CD4-positive, alpha-beta memory T cell (primary cell): Measurements from ENCODE around the gene KCNC4. TPM values are rescaled to one million over a fixed set of nuclear protein-coding genes. Genes with fewer than 3 reads are reported as not detected.
A peak's percentile ranks its signal among the peaks of the same experiment; 100 is the strongest.

Source experiments
- CTCF ChIA-PET: fragments of 350-600 bp; sonication (Branson Sonifier 250); formaldehyde crosslinking; loops from one replicate; lab custom pipeline; 2021; ENCODE audit warnings: inconsistent platforms; ENCODE audit not compliant: partially characterized antibody; lab: Charles Lee
- POLR2A ChIA-PET: fragments of 350-600 bp; sonication (Branson Sonifier 250); formaldehyde crosslinking; loops from one replicate; lab custom pipeline; 2021; ENCODE audit not compliant: partially characterized antibody; lab: Charles Lee
- DNase-seq, 5 donors: peaks; one replicate each; pipeline versions ENCODE4 v3.0.0 to v3.0.0-alpha.2; 2020 to 2022; ENCODE audit warnings: mixed read lengths in 1 of 5
- H3K27ac ChIP-seq: one replicate; pipeline ENCODE4 v1.7.0; 2013; ENCODE audit warnings: low read depth, low read length
- H3K27me3 ChIP-seq: 2 replicates; pipeline ENCODE4 v1.7.0; 2013; ENCODE audit warnings: mild to moderate bottlenecking, low read length, moderate library complexity; ENCODE audit not compliant: insufficient read depth
- H3K36me3 ChIP-seq: 2 replicates; pipeline ENCODE4 v1.7.0; 2013; ENCODE audit warnings: mild to moderate bottlenecking, low read length, moderate library complexity; ENCODE audit not compliant: insufficient read depth
- H3K4me1 ChIP-seq: 2 replicates; pipeline ENCODE4 v1.7.0; 2013; ENCODE audit warnings: mild to moderate bottlenecking, low read length, moderate library complexity; ENCODE audit not compliant: insufficient read depth
- H3K4me3 ChIP-seq, 2 donors: one replicate each; pipeline ENCODE4 v1.7.0; 2013; ENCODE audit warnings: low read length in 2 of 2, mild to moderate bottlenecking in 1 of 2
- H3K9me3 ChIP-seq, 2 donors: one replicate each; pipeline ENCODE4 v1.7.0; 2013; ENCODE audit warnings: low read length in 2 of 2, control low read depth in 1 of 2; ENCODE audit not compliant: control insufficient read depth in 1 of 2
- H3K27ac Mint-ChIP-seq, 7 donors: one replicate each; pipeline ENCODE4 v1.8.0; 2020 to 2021; ENCODE audit warnings: mixed read lengths in 7 of 7, mild to moderate bottlenecking in 6 of 7, inconsistent platforms in 3 of 7, moderate library complexity in 3 of 7
- H3K27me3 Mint-ChIP-seq, 2 donors: one replicate each; pipeline ENCODE4 v1.8.0; 2020 to 2021; ENCODE audit warnings: mixed read lengths in 2 of 2
- H3K36me3 Mint-ChIP-seq, 2 donors: one replicate each; pipeline ENCODE4 v1.8.0; 2020 to 2021; ENCODE audit warnings: mixed read lengths in 2 of 2, inconsistent platforms in 1 of 2, mild to moderate bottlenecking in 1 of 2
- H3K4me1 Mint-ChIP-seq, 4 donors: one replicate each; pipeline ENCODE4 v1.8.0; 2020 to 2021; ENCODE audit warnings: mixed read lengths in 4 of 4, mild to moderate bottlenecking in 1 of 4
- H3K4me3 Mint-ChIP-seq, 8 donors: one replicate each; pipeline ENCODE4 v1.8.0; 2020 to 2021; ENCODE audit warnings: mixed read lengths in 8 of 8, mild to moderate bottlenecking in 7 of 8, moderate library complexity in 6 of 8, inconsistent platforms in 3 of 8
- H3K9me3 Mint-ChIP-seq, 8 donors: one replicate each; pipeline ENCODE4 v1.8.0; 2020 to 2021; ENCODE audit warnings: mixed read lengths in 8 of 8, mild to moderate bottlenecking in 5 of 8, inconsistent platforms in 3 of 8, moderate library complexity in 1 of 8
- intact Hi-C: fragments of 100-400 bp; cut with micrococcal nuclease; formaldehyde crosslinking; loops from one replicate; pipeline ENCODE4 v1.15.1; 2023
- polyA plus RNA-seq, 2 donors: library from polyadenylated mRNA; unstranded; fragments of 300-500 nt; fragmentation: Illumina TruSeq; gene quantifications; one replicate each; pipeline ENCODE4 v1.2.3, GENCODE V29; 2021
- total RNA-seq, 2 experiments: library from RNA; stranded (reverse); gene quantifications; one replicate each; pipeline ENCODE4 v1.2.3, GENCODE V29; 2021

The KCNC4 gene
- total and polyA plus RNA-seq, 4 experiments from 2014 or later: 2.3 to 13.4 (median 7.5) TPM

- POLR2A ChIA-PET: no interaction called here
- peaks cover 0 to 4% of the 10 kb centered on the region in 2 donors for H3K36me3 Mint-ChIP-seq
- H3K27ac ChIP-seq: no peak overlapping the region
- H3K36me3 ChIP-seq: no peaks in the 10 kb centered on the region
- intact Hi-C loops: no loop called here
- no peak for DNase-seq
- H3K9me3 ChIP-seq: no peaks in the 10 kb centered on the region
- CTCF ChIA-PET: no interaction called here
- no peaks in the 10 kb centered on the region for H3K27me3 ChIP-seq
- H3K27me3 Mint-ChIP-seq: peaks cover 0 to 2% of the 10 kb centered on the region in 2 donors
- peaks cover 0 to 7% (median 2%) of the 10 kb centered on the region in 4 donors for H3K4me1 Mint-ChIP-seq
- H3K9me3 Mint-ChIP-seq: no peaks in the 10 kb centered on the region
- H3K27ac Mint-ChIP-seq: no peak overlapping the region
- H3K4me3 ChIP-seq: no peak overlapping the region
- H3K4me3 Mint-ChIP-seq: no peak overlapping the region
- H3K4me1 ChIP-seq: no peaks in the 10 kb centered on the region
These were observed 40.6 kb downstream of the KCNC4 start for GRCh38 chr1:110250749-110251148.

GRCh38 chr1:110253213-110253612 is 43.1 kb downstream of the KCNC4 start:
- H3K4me3 ChIP-seq: no peak overlapping the region
- Mint-ChIP-seq H3K4me3 (no peak overlapping the region), H3K27ac (no peak overlapping the region), H3K9me3 (no peaks in the 10 kb centered on the region), H3K36me3 (peaks cover 0 to 4% of the 10 kb centered on the region in 2 donors), H3K4me1 (peaks cover 0 to 7% (median 2%) of the 10 kb centered on the region in 4 donors), H3K27me3 (peaks cover 0 to 2% of the 10 kb centered on the region in 2 donors)
- no peaks in the 10 kb centered on the region for H3K4me1 ChIP-seq
- intact Hi-C loops: no loop called here
- H3K9me3 ChIP-seq: no peaks in the 10 kb centered on the region
- H3K27me3 ChIP-seq: no peaks in the 10 kb centered on the region
- H3K27ac ChIP-seq: no peak overlapping the region
- CTCF ChIA-PET: no interaction called here
- DNase-seq: no peak
- POLR2A ChIA-PET: no interaction called here
- no peaks in the 10 kb centered on the region for H3K36me3 ChIP-seq

GRCh38 chr1:110254604-110255391 is 44.7 kb downstream of the KCNC4 start:
- intact Hi-C loops: no loop called here
- no peak overlapping the region for H3K27ac Mint-ChIP-seq
- H3K36me3 Mint-ChIP-seq: peaks cover 0 to 4% of the 10 kb centered on the region in 2 donors
- Histone ChIP-seq H3K9me3 (no peaks in the 10 kb centered on the region), H3K4me3 (no peak overlapping the region), H3K36me3 (no peaks in the 10 kb centered on the region), H3K4me1 (no peaks in the 10 kb centered on the region), H3K27ac (no peak overlapping the region), H3K27me3 (no peaks in the 10 kb centered on the region)
- DNase-seq: no peak
- ChIA-PET CTCF (interaction anchor here (1.3 kb wide), 1 partner anchor 10 kb away, joined by 3 read pairs; no protein-coding TSS in a partner anchor), POLR2A (no interaction called here)
- H3K9me3 Mint-ChIP-seq: no peaks in the 10 kb centered on the region
- H3K27me3 Mint-ChIP-seq: peaks cover 2 to 4% of the 10 kb centered on the region in 2 donors
- peaks cover 0 to 7% (median 2%) of the 10 kb centered on the region in 4 donors for H3K4me1 Mint-ChIP-seq
- H3K4me3 Mint-ChIP-seq: no peak overlapping the region

- Mint-ChIP-seq H3K36me3 (no peaks in the 10 kb centered on the region), H3K27ac (no peak overlapping the region), H3K4me3 (no peak overlapping the region), H3K4me1 (peaks cover 0 to 7% (median 2%) of the 10 kb centered on the region in 4 donors), H3K27me3 (peaks cover 3 to 4% of the 10 kb centered on the region in 2 donors), H3K9me3 (no peaks in the 10 kb centered on the region)
- POLR2A ChIA-PET: no interaction called here
- H3K27me3 ChIP-seq: no peaks in the 10 kb centered on the region
- CTCF ChIA-PET: no interaction called here
- peak in 2 of 5 donors; percentile 1 to 11 for DNase-seq
- no peaks in the 10 kb centered on the region for H3K4me1 ChIP-seq
- H3K4me3 ChIP-seq: no peak overlapping the region
- no peaks in the 10 kb centered on the region for H3K9me3 ChIP-seq
- no peaks in the 10 kb centered on the region for H3K36me3 ChIP-seq
- H3K27ac ChIP-seq: no peak overlapping the region
- intact Hi-C loops: no loop called here
These were observed 45.3 kb downstream of the KCNC4 start for GRCh38 chr1:110255392-110255787.

- no peaks in the 10 kb centered on the region for H3K36me3 ChIP-seq
- H3K9me3 Mint-ChIP-seq: no peaks in the 10 kb centered on the region
- intact Hi-C loops: no loop called here
- no peaks in the 10 kb centered on the region for H3K27me3 ChIP-seq
- ChIA-PET POLR2A (no interaction called here), CTCF (interaction anchor here (1.2 kb wide), 1 partner anchor 50 kb away, joined by 3 read pairs; no protein-coding TSS in a partner anchor)
- no peak overlapping the region for H3K4me3 ChIP-seq
- H3K4me1 ChIP-seq: no peaks in the 10 kb centered on the region
- DNase-seq: no peak
- peaks cover 0 to 7% (median 2%) of the 10 kb centered on the region in 4 donors for H3K4me1 Mint-ChIP-seq
- no peaks in the 10 kb centered on the region for H3K9me3 ChIP-seq
- H3K4me3 Mint-ChIP-seq: no peak overlapping the region
- H3K27ac Mint-ChIP-seq: no peak overlapping the region
- no peak overlapping the region for H3K27ac ChIP-seq
- H3K27me3 Mint-ChIP-seq: peaks cover 3 to 4% of the 10 kb centered on the region in 2 donors
- H3K36me3 Mint-ChIP-seq: no peaks in the 10 kb centered on the region
These were observed 48.6 kb downstream of the KCNC4 start for GRCh38 chr1:110258734-110259133.

- Histone ChIP-seq H3K4me1 (no peaks in the 10 kb centered on the region), H3K27me3 (no peaks in the 10 kb centered on the region), H3K4me3 (no peak overlapping the region), H3K9me3 (no peaks in the 10 kb centered on the region), H3K36me3 (no peaks in the 10 kb centered on the region), H3K27ac (no peak overlapping the region)
- peaks cover 4 to 10% of the 10 kb centered on the region in 2 donors for H3K27me3 Mint-ChIP-seq
- H3K36me3 Mint-ChIP-seq: no peaks in the 10 kb centered on the region
- intact Hi-C loops: no loop called here
- DNase-seq: no peak
- ChIA-PET POLR2A (no interaction called here), CTCF (no interaction called here)
- H3K4me3 Mint-ChIP-seq: no peak overlapping the region
- no peak overlapping the region for H3K27ac Mint-ChIP-seq
- H3K4me1 Mint-ChIP-seq: peaks cover 0 to 7% (median 2%) of the 10 kb centered on the region in 4 donors
- H3K9me3 Mint-ChIP-seq: no peaks in the 10 kb centered on the region
These were observed 49.7 kb downstream of the KCNC4 start for GRCh38 chr1:110259770-110260169.
